ENCODE measurements around the gene SIVA1.

The SIVA1 gene

GRCh38 chr14:104752735-104753527, at the start of gene SIVA1:
TSS of gene SIVA1 (plus strand) at chr14:104753147. CDS start at chr14:104753202, 55 bp downstream.
- DNase-seq = peak; percentile 87 to 100 (median 99)

DNA sequence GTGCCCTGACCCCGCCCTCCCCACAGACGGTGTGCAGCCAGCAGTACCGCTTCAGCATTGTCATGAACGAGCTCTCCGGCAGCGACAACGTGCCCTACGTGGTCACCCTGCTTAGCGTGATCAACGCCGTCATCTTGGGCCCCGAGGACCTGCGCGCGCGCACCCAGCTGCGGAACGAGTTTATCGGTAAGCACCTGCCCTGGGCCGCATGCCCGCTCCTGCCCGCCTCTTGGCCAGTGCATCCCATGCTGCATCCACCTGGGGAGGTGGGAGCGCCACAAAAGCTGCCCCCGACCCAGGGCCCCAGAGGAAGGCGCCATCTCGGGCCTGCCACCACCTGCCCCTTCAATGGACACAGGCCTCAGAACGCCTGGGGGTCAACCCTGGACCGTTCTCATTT, 49.7 kb upstream of the SIVA1 start:
- no peak for DNase-seq

DNA sequence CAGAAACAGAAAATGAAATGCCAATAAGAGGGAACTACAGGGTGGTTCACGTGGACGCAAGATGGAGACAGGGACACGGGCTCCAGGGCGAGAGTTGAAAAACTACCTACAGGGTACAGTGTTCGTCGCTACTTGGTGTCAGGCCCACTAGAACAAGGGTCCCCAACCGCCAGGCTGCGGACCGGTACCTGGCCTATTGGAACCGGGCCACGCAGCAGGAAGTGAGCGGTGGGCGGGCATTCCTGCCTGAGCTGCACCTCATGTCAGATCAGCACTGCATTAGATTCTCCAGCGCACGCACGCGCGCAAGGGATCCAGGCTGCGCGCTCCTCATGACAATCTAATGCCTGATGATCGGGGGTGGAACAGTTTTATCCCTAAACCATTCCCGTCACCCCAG, 48.7 kb upstream of the SIVA1 start:
- DNase-seq = no peak

DNA sequence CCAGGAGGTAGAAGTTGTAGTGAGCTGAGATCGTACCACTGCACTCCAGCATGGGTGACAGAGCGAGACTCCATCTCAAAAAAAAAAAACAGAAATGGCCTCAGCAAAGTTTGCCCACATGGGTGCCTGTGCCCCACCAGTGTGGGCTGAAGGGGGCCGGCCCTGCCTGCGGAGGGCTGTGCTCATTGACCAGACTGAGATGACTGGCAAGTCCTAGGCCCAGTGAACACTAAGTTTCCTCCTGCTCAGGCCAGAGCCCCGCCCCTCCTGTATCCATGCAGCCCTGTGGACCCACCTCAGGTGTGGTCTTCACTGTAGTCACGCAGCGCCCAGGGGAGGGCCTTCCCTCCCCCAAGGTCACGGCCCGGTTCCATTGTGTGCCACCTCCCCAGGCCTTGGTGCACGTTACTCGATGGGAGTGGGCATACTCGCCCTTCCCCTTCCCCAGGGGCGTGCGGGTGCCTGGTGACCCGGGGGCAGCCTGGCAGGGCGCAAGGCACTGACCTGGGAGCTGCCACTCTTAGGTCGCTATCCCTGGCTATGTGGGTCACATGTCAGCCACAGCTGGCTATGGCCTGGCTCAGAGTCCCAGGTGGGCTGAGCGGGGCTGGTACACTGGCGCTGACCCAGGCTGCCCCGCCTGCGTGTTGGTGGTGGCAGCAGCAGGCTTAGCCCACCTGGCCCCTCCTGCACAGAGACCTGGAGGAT, 47.5 kb upstream of the SIVA1 start:
- DNase-seq = no peak

DNA sequence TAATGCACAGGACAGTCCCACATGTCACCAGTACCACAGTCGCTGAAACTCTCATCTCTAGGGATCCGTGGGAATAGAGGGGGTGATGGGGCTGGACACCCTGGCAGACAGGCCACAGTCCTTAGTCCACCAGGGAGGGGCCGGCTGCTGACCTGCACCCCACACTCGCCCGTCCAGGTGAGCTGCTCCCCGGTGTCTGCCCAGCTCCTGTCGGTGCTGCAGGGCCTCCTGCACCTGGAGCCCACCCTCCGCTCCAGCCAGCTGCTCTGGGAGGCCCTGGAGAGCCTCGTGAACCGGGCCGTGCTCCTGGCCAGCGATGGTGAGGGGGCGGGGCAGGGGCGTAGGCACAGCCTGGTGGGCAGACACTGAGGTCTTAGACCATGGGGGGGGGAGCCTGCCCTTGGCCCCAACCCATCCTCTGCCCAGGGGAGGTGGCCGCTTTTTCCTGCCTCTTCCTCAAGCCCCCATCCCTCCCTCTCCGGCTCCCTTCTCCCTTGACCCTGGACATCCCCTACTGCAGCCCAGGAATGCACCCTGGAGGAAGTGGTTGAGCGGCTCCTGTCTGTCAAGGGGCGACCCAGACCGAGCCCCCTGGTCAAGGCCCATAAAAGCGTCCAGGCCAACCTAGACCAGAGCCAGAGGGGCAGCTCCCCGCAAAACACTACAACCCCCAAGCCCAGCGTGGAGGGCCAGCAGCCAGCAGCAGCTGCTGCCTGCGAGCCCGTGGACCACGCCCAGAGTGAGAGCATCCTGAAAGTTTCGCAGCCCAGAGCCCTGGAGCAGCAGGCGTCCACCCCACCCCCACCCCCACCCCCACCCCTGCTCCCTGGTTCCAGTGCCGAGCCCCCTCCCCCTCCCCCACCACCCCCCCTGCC, 46.0 kb upstream of the SIVA1 start:
- DNase-seq = no peak

DNA sequence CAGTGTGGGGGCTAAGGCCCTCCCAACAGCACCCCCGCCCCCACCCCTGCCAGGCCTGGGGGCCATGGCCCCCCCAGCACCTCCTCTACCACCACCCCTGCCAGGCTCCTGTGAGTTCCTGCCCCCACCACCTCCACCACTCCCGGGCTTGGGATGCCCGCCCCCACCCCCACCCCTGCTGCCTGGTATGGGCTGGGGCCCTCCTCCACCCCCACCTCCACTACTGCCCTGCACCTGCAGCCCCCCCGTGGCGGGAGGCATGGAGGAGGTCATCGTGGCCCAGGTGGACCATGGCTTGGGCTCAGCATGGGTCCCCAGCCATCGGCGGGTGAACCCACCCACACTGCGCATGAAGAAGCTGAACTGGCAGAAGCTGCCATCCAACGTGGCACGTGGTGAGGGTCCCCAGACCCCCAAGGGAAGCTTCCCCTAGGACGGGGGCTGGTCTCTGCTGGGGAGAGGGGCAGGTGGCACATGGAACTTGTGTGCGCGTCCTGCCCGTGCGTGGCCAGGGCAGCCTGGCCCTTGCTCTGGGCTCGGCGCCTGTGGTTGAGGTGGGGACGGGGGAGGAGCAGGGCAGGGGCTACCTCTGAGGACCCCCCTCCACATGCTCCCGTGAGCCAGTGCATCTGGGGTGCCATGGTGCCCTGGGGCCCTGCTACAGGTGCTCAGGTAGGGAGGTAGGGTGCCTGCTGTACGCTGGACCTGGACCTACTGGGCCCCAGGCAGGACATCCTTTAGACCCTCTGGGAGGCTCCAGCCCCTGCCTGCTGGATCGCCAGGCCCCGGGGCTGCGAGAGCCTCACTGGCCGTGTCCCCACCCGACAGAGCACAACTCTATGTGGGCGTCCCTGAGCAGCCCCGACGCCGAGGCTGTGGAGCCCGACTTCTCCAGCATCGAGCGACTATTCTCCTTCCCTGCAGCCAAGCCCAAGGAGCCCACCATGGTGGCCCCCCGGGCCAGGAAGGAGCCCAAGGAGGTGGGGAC, 45.0 kb upstream of the SIVA1 start:
- no peak for DNase-seq

DNA sequence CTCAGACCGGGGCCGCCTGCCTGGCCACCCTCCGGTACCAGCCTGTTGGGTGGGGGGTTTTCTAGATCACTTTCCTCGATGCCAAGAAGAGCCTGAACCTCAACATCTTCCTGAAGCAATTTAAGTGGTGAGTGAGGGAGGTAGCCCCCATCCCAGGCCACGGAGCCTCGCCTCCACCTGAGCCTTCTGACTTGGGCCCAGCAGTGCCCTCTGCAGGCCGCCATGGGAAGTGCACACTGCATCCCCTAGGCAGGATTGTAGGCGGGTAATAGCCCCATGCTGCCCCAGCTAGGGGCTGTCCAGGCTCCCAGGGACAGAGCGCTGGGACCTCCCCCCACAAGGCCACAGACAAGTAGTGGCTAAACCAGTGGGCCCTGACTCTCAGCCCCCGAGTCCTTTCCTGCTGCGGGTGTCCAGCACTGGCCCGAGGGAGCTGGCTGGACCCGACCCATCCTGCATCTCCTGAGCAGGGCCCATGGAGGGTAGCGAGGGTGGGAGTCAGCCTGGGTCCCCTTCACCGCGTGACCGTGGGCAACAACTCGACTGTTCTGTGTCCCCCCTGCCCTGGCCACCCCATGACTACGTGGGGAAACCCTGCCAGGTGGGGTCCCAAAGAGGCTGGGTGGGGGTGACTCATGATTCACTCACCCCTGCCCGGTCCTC, 44.2 kb upstream of the SIVA1 start:
- DNase-seq = peak in 5 of 14 donors; percentile 20 to 63 (median 49)

DNA sequence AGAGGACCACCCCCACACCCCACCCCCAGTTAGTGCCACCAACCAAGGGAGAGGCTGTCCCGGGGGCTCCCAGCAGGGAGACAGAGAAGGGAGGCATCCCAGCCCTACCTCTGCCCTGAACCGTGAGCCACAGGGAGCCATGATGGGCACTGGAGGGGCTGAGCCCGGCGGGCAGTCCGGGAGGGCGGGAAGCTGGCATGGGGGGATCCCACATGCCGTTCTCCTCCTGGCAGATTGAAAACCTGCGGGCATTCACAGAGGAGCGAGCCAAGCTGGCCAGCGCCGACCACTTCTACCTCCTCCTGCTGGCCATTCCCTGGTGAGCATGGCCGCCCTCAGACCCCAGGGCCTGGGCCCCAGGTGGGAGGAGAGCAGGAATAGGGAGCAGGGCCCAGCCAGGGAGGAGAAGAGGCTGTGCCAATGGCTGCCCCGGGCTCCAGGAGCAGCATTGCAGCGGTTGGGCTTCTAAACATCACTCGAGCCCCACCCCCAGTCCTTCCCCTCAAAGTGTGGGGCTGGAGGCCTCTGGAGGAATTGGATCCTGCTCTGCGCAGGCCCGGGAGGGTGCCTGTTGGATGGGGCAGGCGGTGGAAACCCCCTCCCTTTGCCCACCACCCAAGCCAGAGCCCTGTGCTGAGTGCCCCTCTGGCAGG, 43.4 kb upstream of the SIVA1 start:
- no peak for DNase-seq

- no peak for DNase-seq
Observed at GRCh38 chr14:104710071-104710735, 42.7 kb upstream of the SIVA1 start.

GRCh38 chr14:104712881-104713734, 39.8 kb upstream of the SIVA1 start:
- no peak for DNase-seq

DNA sequence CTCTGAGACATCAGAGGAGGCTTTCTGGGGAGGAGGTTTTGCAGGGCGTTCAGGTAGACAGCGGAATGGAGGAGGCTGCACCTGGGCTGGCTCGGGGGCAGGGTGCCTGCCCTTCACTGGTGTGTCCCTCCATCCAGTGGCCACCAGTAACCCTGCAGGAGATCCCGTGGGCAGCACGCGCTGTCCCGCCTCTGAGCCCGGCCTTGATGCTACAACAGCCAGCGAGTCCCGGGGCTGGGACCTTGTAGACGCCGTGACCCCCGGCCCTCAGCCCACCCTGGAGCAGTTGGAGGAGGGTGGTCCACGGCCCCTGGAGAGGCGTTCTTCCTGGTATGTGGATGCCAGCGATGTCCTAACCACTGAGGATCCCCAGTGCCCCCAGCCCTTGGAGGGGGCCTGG, 38.9 kb upstream of the SIVA1 start:
- no peak for DNase-seq

DNA sequence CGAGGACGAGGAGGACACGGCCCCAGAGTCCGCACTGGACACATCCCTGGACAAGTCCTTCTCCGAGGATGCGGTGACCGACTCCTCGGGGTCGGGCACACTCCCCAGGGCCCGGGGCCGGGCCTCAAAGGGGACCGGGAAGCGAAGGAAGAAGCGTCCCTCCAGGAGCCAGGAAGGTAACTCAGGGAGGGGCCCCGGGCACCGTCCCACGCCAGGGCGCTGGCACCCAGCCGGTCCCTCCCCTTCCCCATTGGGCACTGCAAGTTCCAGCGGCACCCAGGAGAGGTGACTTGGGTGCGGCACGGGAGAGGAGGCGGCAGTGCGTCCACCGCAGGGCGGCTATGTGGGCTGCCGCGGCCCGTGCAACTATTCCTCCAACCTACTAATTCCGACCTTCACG, 38.3 kb upstream of the SIVA1 start:
- no peak for DNase-seq

DNA sequence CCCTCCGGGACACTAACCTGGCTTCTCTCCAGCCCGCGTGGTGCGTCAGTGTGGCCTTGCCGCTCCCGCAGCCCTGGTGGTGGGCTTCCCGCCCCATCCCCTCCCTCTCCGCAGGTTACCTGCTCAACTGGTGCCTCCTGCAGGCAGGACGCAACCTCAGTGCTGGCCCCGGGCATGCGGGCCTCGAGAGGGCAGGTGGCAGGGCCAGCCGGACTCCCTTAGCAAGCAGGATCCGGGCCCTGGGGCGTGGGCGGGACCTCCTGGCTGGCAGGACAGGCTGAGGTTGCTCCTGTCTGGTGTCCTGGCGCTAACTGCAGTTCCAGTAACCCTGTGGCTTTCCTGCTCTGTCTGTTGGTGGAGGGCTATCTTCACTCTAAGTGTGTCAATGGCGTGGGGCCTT, 37.5 kb upstream of the SIVA1 start:
- no peak for DNase-seq

DNA sequence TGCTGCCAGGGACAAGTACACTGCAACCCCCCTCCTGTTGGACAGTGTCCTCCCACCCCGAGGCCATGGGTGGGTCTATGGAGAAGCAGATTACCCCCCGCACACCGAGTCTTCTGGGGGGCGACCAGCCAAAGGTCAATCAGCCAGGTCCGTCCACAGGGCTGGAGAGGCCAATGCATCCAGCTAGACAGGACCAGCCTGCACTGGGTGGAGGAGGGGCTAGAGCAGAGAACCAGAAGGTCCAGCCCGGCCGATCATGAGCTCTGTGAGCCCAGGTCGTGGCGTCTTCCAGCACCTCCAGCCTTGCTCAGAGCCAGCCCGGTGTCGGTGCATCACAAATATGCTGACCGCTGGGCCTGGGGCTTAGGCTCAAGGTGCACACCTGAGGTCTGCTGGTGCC, 37.1 kb upstream of the SIVA1 start:
- no peak for DNase-seq

GRCh38 chr14:104717137-104717536, 35.8 kb upstream of the SIVA1 start:
- DNase-seq = no peak

DNA sequence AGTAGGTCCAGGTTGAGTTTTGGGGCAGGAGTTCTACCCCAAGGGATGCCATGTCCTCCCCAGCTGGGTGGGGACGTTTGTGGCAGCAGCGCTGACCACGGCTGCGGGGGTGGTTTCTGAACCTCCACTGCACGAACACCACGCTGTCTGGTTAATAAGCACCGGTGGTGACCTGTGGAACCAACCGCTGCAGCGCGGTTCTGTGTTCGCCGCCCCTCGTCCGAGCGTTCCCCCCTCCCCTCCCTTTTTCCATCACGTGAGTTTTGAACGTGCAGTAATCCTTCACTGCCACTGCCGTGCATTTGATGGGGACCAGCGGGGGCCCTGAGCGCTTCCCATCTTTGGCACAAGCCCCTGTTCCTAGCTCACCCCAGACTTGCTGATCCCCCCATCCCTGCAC, 35.3 kb upstream of the SIVA1 start:
- DNase-seq = no peak

DNA sequence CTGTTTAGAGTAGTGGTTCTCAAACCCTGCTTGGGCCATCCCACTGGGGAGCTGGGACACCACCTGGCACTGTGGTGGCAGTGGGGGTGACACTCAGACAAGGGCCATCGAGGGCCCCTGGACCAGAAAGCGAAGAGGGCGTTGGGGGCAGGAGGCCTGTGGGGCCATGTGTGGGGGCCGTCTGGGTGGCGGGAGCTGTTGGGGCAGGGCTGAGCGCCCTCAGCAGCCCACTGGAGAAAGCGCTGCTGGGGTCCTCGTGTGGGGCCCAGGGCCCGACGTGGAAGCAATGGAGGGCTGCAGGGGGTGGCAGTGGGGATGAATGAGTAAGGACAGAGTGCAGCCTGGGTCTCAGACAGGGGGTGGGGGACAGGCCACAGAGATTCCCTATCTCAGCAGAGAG, 34.8 kb upstream of the SIVA1 start:
- DNase-seq = no peak

- DNase-seq = no peak
Observed at GRCh38 chr14:104718871-104719270, 34.1 kb upstream of the SIVA1 start.

- DNase-seq = no peak
Observed at GRCh38 chr14:104719343-104719742, 33.6 kb upstream of the SIVA1 start.
